ENCODE measurements around the gene MBD6. TPM values are rescaled to one million over a fixed set of nuclear protein-coding genes. Genes with fewer than 3 reads are reported as not detected.

MBD6 gene
- total and polyA plus RNA-seq, 2 of the 13 experiments (the other 11 are each of a cell fraction or from before 2014, with no cell fraction given) = 4.1 to 5.9 TPM

DNA sequence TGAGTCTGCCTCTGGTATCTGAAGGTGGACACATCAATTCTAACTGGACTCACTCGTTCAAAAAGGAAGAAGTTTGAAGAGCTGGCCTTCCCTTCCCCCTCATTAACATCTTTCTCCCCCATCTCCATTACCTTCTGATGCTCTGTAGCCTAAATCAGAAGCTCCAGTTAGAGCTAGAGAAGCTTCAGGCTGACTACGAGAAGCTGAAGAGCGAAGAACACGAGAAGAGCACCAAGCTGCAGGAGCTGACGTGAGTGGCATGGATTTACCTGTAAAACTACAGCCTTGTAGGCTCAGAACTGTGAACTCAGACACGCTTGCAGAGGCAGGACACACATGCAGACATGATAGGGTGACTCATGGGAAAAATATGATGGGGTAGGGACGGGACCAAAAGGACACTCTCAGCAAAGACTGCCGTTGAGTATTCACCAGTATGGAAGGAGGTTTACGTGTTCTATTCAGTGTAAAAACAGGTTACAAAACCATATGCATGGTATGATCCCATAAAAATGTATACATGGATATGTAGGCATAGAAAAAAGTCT is 54.1 kb downstream of the MBD6 start:
- FAIRE-seq (no peak), DNase-seq (ENCODE audit: low spot score) (peak; percentile 88), ATAC-seq (peak; percentile 55)
- Histone ChIP-seq H3K27ac (ENCODE audit: extremely low read length, insufficient read depth, low read length) (peak overlapping the region; percentile 99), H2AFZ (ENCODE audit: low read length) (no peak overlapping the region), H3K36me3 (replicated peaks in 1 of 2; ENCODE audit: control insufficient read depth in 1 of 2, insufficient read depth in 2 of 2, low read length in 2 of 2) (peaks cover 0 to 7% of the 10 kb centered on the region in 2 experiments; a peak in 2 of 5 replicates), H4K20me1 (ENCODE audit: insufficient read depth, low read length) (no peaks in the 10 kb centered on the region), H3K9me3 (ENCODE audit: low read length) (no peaks in the 10 kb centered on the region), H3K9ac (ENCODE audit: insufficient read depth, low read depth, low read length) (peak overlapping the region; percentile 72), H3K4me2 (ENCODE audit: low read depth, low read length) (peak overlapping the region; percentile 90), H3K79me2 (ENCODE audit: insufficient read depth, low read length) (peaks cover 10% of the 10 kb centered on the region), H3K4me3 (replicated peaks in 1 of 3; ENCODE audit: insufficient read depth in 1 of 3, low read depth in 2 of 3, low read length in 3 of 3) (peak overlapping the region; percentile 33 to 66 (median 36); a peak in 5 of 6 replicates), H3K4me1 (ENCODE audit: insufficient read depth, low read length) (peaks cover 78% of the 10 kb centered on the region), H3K27me3 (ENCODE audit: control insufficient read depth in 1 of 2, insufficient read depth in 2 of 2, low read length in 2 of 2) (no peaks in the 10 kb centered on the region)
- POLR2A ChIA-PET = interaction anchor here (0.8 to 4.4 kb wide), 22 partner anchors 11 to 168 kb away, joined by 3 to 40 read pairs (median 5); partner anchors contain the start of genes ARHGEF25, B4GALNT1, DCTN2 and DDIT3
- intact Hi-C loops (cut with micrococcal nuclease; ENCODE audit: unreplicated experiment) (loop anchor here (1.0 kb wide), 1 partner anchor 30 kb away; no protein-coding TSS in a partner anchor), in situ Hi-C loops (cut with HindIII; ENCODE audit: extremely low pct_ligation_motif_present, low pct_unique_long_range_greater_than_20kb) (no loop called here)
- 20% methylated on average over 9 of the region's 9 CpGs for WGBS (ENCODE audit: low lambda C conversion rate)
- CTCF ChIA-PET (ENCODE audit: low intra/inter-chr PET ratio, low total read pairs) = no interaction called here
- TSS peak; percentile 73 for BruUV-seq (replicated peaks)
- TF ChIP-seq NCOR1 (IDR thresholded peaks at IDR 0.05; ENCODE audit: borderline replicate concordance, low read length) = no peak
- TF ChIP-seq ZNF782 (CRISPR knock-in tag; IDR thresholded peaks at IDR 0.05; ENCODE audit: borderline replicate concordance) = 0 out of 2 replicates have a peak, but pooled peaks have one; percentile 27
- no peak for TF ChIP-seq ZFY (CRISPR knock-in tag; IDR thresholded peaks at IDR 0.05)
- no peak for TF ChIP-seq ZNF333 (CRISPR knock-in tag; IDR thresholded peaks at IDR 0.05; ENCODE audit: borderline replicate concordance)
- no peak for TF ChIP-seq ZBTB8A (CRISPR knock-in tag; IDR thresholded peaks at IDR 0.05; ENCODE audit: borderline replicate concordance, low read depth)
- TF ChIP-seq ARHGAP35 (CRISPR knock-in tag; IDR thresholded peaks at IDR 0.05; ENCODE audit: borderline replicate concordance) = peak; percentile 17; the same call in 1 of the 2 replicates
- TF ChIP-seq PAWR (CRISPR knock-in tag; IDR thresholded peaks at IDR 0.05; ENCODE audit: borderline replicate concordance) = no peak
- TF ChIP-seq MAFF (IDR thresholded peaks at IDR 0.05; ENCODE audit: low read depth, low read length) = peak; percentile 43; the same call in 1 of the 2 replicates
- no peak for TF ChIP-seq ZNF703 (CRISPR knock-in tag; IDR thresholded peaks at IDR 0.05; ENCODE audit: borderline replicate concordance)
- no peak for TF ChIP-seq SATB2 (CRISPR knock-in tag; IDR thresholded peaks at IDR 0.05)
- TF ChIP-seq REL (CRISPR knock-in tag; conservative IDR thresholded peaks at IDR 0.05) = no peak
- no peak for TF ChIP-seq JDP2 (CRISPR knock-in tag; IDR thresholded peaks at IDR 0.05; ENCODE audit: borderline replicate concordance)
- no peak for TF ChIP-seq ZFP36 (IDR thresholded peaks at IDR 0.05; ENCODE audit: borderline replicate concordance, low read depth, low read length, partially characterized antibody)
- no peak for TF ChIP-seq ZNF460 (CRISPR knock-in tag; IDR thresholded peaks at IDR 0.05; ENCODE audit: borderline replicate concordance)
- TF ChIP-seq EED (CRISPR knock-in tag; IDR thresholded peaks at IDR 0.05) = no peak
- TF ChIP-seq ZC3H4 (CRISPR knock-in tag; IDR thresholded peaks at IDR 0.05; ENCODE audit: borderline replicate concordance) = no peak
- TF ChIP-seq, protein P1, sequence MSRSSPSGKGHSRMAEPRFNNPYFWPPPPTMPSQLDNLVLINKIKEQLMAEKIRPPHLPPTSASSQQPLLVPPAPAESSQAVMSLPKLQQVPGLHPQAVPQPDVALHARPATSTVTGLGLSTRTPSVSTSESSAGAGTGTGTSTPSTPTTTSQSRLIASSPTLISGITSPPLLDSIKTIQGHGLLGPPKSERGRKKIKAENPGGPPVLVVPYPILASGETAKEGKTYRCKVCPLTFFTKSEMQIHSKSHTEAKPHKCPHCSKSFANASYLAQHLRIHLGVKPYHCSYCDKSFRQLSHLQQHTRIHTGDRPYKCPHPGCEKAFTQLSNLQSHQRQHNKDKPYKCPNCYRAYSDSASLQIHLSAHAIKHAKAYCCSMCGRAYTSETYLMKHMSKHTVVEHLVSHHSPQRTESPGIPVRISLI (CRISPR knock-in tag; IDR thresholded peaks at IDR 0.05; ENCODE audit: borderline replicate concordance) = no peak
- TF ChIP-seq, protein P2, sequence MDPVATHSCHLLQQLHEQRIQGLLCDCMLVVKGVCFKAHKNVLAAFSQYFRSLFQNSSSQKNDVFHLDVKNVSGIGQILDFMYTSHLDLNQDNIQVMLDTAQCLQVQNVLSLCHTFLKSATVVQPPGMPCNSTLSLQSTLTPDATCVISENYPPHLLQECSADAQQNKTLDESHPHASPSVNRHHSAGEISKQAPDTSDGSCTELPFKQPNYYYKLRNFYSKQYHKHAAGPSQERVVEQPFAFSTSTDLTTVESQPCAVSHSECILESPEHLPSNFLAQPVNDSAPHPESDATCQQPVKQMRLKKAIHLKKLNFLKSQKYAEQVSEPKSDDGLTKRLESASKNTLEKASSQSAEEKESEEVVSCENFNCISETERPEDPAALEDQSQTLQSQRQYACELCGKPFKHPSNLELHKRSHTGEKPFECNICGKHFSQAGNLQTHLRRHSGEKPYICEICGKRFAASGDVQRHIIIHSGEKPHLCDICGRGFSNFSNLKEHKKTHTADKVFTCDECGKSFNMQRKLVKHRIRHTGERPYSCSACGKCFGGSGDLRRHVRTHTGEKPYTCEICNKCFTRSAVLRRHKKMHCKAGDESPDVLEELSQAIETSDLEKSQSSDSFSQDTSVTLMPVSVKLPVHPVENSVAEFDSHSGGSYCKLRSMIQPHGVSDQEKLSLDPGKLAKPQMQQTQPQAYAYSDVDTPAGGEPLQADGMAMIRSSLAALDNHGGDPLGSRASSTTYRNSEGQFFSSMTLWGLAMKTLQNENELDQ (CRISPR knock-in tag; IDR thresholded peaks at IDR 0.05; ENCODE audit: borderline replicate concordance) = no peak
- TF ChIP-seq SOX6 (IDR thresholded peaks at IDR 0.05) = no peak
- no peak; the same call in 1 of the 2 replicates for TF ChIP-seq SOX6 (CRISPR knock-in tag; IDR thresholded peaks at IDR 0.05)
- no peak for TF ChIP-seq POLR2A (IDR thresholded peaks at IDR 0.05; ENCODE audit: insufficient read depth in 1 of 2, low read depth in 2 of 2, low read length in 2 of 2)
- TF ChIP-seq, protein P3, sequence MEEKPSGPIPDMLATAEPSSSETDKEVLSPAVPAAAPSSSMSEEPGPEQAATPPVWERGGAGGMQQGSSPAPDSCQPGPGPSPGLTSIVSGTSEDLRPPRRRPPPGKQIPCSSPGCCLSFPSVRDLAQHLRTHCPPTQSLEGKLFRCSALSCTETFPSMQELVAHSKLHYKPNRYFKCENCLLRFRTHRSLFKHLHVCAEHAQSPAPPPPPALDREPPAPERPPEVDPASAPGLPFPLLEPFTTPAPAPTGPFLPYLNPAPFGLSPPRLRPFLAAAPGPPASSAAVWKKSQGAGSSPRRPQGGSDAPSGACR (CRISPR knock-in tag; IDR thresholded peaks at IDR 0.05) = no peak

Measured in HepG2 (cell line).